Body of pancreas (tissue), 4 donors: Measurements from ENCODE around the gene ERGIC2.

Source experiments
- POLR2A ChIP-seq, 3 donors: fragments of 450-650 bp; IDR thresholded peaks; one replicate each; pipeline ENCODE4 v1.6.1; 2016; ENCODE audit warnings: antibody characterized with exemption in 3 of 3, mild to moderate bottlenecking in 2 of 3
- TF ChIP-seq, protein P1 (sequence below), 7 experiments: fragments of 450-650 bp in 4 of 7; fragments of 200-600 bp in 3 of 7; sonication (generic) in 3 of 7; IDR thresholded peaks; one replicate each; pipeline ENCODE4 v1.5.1; 2016 to 2019; ENCODE audit warnings: antibody characterized with exemption in 7 of 7

DNA sequence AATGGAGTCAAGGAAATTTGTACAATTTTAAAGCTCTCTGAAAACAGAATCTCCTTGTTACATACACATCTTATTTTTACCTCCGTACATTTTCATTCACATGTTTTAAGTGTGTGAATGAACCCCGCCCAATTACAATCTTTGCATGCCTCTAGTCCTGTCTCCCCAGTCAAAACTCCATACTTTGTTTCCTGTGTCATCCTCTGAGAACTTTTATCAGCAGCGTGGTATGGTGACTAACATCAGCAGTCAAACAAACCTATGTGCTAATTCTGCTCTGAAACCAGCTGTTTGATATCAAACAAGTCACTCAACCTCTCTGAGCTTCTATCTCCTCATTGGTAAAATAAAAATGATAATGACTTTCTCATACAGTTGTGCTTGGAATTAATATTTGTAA is 15.8 kb upstream of the ERGIC2 start:
- TF ChIP-seq, protein P1, sequence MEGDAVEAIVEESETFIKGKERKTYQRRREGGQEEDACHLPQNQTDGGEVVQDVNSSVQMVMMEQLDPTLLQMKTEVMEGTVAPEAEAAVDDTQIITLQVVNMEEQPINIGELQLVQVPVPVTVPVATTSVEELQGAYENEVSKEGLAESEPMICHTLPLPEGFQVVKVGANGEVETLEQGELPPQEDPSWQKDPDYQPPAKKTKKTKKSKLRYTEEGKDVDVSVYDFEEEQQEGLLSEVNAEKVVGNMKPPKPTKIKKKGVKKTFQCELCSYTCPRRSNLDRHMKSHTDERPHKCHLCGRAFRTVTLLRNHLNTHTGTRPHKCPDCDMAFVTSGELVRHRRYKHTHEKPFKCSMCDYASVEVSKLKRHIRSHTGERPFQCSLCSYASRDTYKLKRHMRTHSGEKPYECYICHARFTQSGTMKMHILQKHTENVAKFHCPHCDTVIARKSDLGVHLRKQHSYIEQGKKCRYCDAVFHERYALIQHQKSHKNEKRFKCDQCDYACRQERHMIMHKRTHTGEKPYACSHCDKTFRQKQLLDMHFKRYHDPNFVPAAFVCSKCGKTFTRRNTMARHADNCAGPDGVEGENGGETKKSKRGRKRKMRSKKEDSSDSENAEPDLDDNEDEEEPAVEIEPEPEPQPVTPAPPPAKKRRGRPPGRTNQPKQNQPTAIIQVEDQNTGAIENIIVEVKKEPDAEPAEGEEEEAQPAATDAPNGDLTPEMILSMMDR (IDR thresholded peaks at IDR 0.05), result no peak
- TF ChIP-seq POLR2A (IDR thresholded peaks at IDR 0.05), result no peak
